ENCODE data around the gene AFAP1L1. TPM values are rescaled to one million over a fixed set of nuclear protein-coding genes. Genes with fewer than 3 reads are reported as not detected.

AFAP1L1 gene
- total and polyA plus RNA-seq, 2 of the 13 experiments (the other 11 are each of a cell fraction or from before 2014, with no cell fraction given), result 0.38 to 1.0 TPM

DNA sequence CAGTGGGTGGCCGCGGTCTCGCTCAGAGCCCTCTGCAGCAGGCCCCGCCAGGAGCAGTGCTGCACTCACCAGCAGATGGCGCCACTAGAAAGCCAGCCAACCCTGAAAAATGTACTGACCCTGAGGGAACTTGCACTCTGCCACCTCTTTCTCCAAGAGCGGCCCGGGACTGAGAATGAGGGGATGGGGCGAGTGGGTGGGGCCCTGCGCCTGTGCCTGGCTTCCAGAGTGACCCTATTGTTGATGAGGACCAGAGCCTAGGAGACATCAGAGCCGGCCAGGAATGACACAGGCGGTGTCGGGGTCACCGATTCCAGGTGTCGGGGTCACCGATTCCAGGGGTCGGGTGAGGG, 110.3 kb downstream of the AFAP1L1 start (continued):
- TF ChIP-seq MTA3 (CRISPR knock-in tag; IDR thresholded peaks at IDR 0.05) (no peak), RXRA (CRISPR knock-in tag; IDR thresholded peaks at IDR 0.05) (peak; percentile 30; the same call in 1 of the 2 replicates), ZMYM3 (CRISPR knock-in tag; IDR thresholded peaks at IDR 0.05) (peak; percentile 10; the same call in 1 of the 2 replicates), ZNF781 (CRISPR knock-in tag; IDR thresholded peaks at IDR 0.05; ENCODE audit: borderline replicate concordance, not compliant biosample characterization) (no peak), ZNF678 (CRISPR knock-in tag; IDR thresholded peaks at IDR 0.05) (no peak), NR1H2 (CRISPR knock-in tag; IDR thresholded peaks at IDR 0.05; ENCODE audit: borderline replicate concordance, low read depth) (no peak), HHEX (CRISPR knock-in tag; IDR thresholded peaks at IDR 0.05) (no peak), ZNF607 (CRISPR knock-in tag; IDR thresholded peaks at IDR 0.05; ENCODE audit: borderline replicate concordance) (peak; percentile 60), ZBTB21 (CRISPR knock-in tag; IDR thresholded peaks at IDR 0.05) (no peak), RELA (CRISPR knock-in tag; IDR thresholded peaks at IDR 0.05) (no peak), ZNF672 (CRISPR knock-in tag; IDR thresholded peaks at IDR 0.05) (no peak), SIX1 (CRISPR knock-in tag; IDR thresholded peaks at IDR 0.05; ENCODE audit: borderline replicate concordance) (no peak), KAT7 (CRISPR knock-in tag; IDR thresholded peaks at IDR 0.05; ENCODE audit: borderline replicate concordance) (no peak), ZNF589 (CRISPR knock-in tag; conservative IDR thresholded peaks at IDR 0.05) (no peak), NAIF1 (CRISPR knock-in tag; IDR thresholded peaks at IDR 0.05; ENCODE audit: borderline replicate concordance) (no peak), ZNF12 (CRISPR knock-in tag; IDR thresholded peaks at IDR 0.05) (no peak), ZNF816 (CRISPR knock-in tag; IDR thresholded peaks at IDR 0.05; ENCODE audit: borderline replicate concordance) (no peak), ZNF720 (CRISPR knock-in tag; IDR thresholded peaks at IDR 0.05) (no peak), ZNF792 (CRISPR knock-in tag; IDR thresholded peaks at IDR 0.05) (no peak), ZSCAN20 (CRISPR knock-in tag; IDR thresholded peaks at IDR 0.05; ENCODE audit: borderline replicate concordance) (no peak), MYC (CRISPR knock-in tag; IDR thresholded peaks at IDR 0.05; ENCODE audit: borderline replicate concordance) (no peak)
- TF ChIP-seq, protein P1, sequence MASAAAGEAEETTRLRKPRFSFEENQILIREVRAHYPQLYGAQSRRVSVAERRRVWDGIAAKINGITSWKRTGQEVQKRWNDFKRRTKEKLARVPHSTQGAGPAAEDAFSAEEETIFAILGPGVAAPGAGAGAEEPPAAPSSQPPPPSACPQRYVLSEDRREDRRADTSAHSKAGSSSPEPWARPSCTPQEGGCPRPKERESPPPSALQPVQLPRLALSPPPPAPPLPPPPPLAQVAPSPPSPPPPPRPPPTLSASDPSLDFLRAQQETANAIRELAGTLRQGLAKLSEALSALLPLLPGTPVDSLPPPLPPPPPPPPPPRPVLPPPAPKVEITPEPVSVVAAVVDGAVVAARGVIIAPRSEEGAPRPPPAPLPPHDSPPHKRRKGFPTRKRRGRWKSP (CRISPR knock-in tag; IDR thresholded peaks at IDR 0.05), result no peak
- TF ChIP-seq, protein P2, sequence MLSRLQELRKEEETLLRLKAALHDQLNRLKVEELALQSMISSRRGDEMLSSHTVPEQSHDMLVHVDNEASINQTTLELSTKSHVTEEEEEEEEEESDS (CRISPR knock-in tag; IDR thresholded peaks at IDR 0.05; ENCODE audit: borderline replicate concordance), result no peak
- TF ChIP-seq, protein P3, sequence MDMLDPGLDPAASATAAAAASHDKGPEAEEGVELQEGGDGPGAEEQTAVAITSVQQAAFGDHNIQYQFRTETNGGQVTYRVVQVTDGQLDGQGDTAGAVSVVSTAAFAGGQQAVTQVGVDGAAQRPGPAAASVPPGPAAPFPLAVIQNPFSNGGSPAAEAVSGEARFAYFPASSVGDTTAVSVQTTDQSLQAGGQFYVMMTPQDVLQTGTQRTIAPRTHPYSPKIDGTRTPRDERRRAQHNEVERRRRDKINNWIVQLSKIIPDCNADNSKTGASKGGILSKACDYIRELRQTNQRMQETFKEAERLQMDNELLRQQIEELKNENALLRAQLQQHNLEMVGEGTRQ (IDR thresholded peaks at IDR 0.05; ENCODE audit: low read depth, low read length), result no peak
- TF ChIP-seq, protein P3 (CRISPR knock-in tag; IDR thresholded peaks at IDR 0.05; ENCODE audit: borderline replicate concordance), result no peak
- TF ChIP-seq, protein P4, sequence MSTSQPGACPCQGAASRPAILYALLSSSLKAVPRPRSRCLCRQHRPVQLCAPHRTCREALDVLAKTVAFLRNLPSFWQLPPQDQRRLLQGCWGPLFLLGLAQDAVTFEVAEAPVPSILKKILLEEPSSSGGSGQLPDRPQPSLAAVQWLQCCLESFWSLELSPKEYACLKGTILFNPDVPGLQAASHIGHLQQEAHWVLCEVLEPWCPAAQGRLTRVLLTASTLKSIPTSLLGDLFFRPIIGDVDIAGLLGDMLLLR (CRISPR knock-in tag; IDR thresholded peaks at IDR 0.05), result no peak
- TF ChIP-seq, protein P5, sequence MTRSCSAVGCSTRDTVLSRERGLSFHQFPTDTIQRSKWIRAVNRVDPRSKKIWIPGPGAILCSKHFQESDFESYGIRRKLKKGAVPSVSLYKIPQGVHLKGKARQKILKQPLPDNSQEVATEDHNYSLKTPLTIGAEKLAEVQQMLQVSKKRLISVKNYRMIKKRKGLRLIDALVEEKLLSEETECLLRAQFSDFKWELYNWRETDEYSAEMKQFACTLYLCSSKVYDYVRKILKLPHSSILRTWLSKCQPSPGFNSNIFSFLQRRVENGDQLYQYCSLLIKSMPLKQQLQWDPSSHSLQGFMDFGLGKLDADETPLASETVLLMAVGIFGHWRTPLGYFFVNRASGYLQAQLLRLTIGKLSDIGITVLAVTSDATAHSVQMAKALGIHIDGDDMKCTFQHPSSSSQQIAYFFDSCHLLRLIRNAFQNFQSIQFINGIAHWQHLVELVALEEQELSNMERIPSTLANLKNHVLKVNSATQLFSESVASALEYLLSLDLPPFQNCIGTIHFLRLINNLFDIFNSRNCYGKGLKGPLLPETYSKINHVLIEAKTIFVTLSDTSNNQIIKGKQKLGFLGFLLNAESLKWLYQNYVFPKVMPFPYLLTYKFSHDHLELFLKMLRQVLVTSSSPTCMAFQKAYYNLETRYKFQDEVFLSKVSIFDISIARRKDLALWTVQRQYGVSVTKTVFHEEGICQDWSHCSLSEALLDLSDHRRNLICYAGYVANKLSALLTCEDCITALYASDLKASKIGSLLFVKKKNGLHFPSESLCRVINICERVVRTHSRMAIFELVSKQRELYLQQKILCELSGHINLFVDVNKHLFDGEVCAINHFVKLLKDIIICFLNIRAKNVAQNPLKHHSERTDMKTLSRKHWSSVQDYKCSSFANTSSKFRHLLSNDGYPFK (CRISPR knock-in tag; IDR thresholded peaks at IDR 0.05; ENCODE audit: borderline replicate concordance), result no peak; the same call in 1 of the 2 replicates

Measured in HepG2 (cell line).